Ovary (tissue), 3 donors: ENCODE data around the gene ARHGEF17.
A peak's percentile ranks its signal among the peaks of the same experiment; 100 is the strongest.

Experiments
- CTCF ChIP-seq, 3 donors: fragments of 450-650 bp in 2 of 3; fragments of 200-600 bp in 1 of 3; IDR thresholded peaks; one replicate each; pipeline versions ENCODE4 v1.5.1 to v1.8.0; 2016 to 2022; ENCODE audit warnings: antibody characterized with exemption in 3 of 3, mild to moderate bottlenecking in 1 of 3
- POLR2A ChIP-seq: fragments of 450-650 bp; IDR thresholded peaks from one replicate; pipeline ENCODE4 v1.6.1; 2017; ENCODE audit warnings: antibody characterized with exemption, mild to moderate bottlenecking, moderate library complexity
- donor health status: DM: no; HTN: no; CAD: no.

GRCh38 chr11:73404048-73404447, 96.0 kb downstream of the ARHGEF17 start:
- TF ChIP-seq CTCF (IDR thresholded peaks at IDR 0.05) = peak; percentile 35 to 75 (median 55)
- TF ChIP-seq POLR2A = no peak
